ENCODE data around the gene MICAL3. TPM values are rescaled to one million over a fixed set of nuclear protein-coding genes. Genes with fewer than 3 reads are reported as not detected.

MICAL3 gene
- polyA plus RNA-seq, 3 donors = 0.23 to 0.84 TPM; not detected in 1

DNA sequence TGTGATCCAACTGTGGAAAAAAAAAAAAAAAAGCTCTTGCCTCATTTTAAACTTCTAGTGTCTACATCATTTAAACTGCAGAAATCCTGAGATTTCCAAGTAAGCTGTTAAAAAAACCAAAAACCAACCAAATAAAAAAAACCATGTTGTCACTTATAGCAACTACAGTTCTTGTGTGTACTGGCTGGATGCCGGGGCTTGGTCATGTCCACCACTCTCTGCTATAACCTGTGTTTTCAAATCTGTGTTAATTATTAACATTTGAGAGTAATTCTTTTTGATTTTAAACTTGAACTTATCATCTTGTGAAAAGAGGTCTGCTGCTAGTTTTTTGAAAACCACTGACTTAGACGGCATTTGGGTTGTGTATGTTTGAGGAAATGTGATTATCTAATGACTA, 217.9 kb downstream of the MICAL3 start:
- peaks cover 0 to 2% (median 0%) of the 10 kb centered on the region in 7 donors for H3K9me3 Mint-ChIP-seq
- no peak overlapping the region for H3K27ac Mint-ChIP-seq

DNA sequence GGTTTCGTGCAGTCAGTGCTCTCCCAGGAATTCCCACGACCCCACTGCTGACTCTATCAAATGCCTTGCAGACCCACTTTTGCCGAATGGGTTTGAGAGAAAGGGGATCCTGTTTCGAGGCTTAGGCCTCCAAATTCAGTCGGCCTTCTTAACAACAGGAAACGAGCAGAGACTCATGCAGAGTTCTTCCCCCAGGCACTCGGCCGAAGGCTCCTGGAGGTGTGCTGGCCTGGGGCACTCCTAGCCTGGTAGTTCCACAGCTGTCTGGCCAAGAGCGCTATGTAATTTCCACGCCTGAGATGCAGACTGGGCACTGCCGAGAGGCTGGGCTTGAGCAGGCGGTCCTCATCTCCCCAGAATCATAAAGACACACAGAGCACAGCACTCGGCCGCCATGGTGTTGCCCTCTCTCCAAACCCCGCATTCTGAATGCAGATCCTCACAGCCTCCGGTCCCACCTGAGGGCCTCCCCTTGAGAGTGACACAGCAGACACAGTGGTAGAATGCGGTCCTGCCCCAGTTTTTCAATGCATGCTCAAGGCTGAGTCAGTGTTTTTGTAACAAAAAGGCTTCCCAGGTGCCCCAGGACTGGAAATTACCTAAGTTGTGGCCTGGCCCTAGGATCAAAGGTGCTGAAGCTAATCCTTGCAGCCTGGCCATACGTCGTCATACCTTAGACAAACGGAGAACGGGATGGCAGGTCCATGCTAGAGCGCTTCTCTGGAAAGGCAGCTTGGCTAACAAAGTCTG, 219.9 kb downstream of the MICAL3 start:
- TF ChIP-seq, protein P1, sequence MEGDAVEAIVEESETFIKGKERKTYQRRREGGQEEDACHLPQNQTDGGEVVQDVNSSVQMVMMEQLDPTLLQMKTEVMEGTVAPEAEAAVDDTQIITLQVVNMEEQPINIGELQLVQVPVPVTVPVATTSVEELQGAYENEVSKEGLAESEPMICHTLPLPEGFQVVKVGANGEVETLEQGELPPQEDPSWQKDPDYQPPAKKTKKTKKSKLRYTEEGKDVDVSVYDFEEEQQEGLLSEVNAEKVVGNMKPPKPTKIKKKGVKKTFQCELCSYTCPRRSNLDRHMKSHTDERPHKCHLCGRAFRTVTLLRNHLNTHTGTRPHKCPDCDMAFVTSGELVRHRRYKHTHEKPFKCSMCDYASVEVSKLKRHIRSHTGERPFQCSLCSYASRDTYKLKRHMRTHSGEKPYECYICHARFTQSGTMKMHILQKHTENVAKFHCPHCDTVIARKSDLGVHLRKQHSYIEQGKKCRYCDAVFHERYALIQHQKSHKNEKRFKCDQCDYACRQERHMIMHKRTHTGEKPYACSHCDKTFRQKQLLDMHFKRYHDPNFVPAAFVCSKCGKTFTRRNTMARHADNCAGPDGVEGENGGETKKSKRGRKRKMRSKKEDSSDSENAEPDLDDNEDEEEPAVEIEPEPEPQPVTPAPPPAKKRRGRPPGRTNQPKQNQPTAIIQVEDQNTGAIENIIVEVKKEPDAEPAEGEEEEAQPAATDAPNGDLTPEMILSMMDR (IDR thresholded peaks at IDR 0.05) = no peak
- intact Hi-C loops (cut with micrococcal nuclease) = no loop called here
- H3K4me2 ChIP-seq (replicated peaks; ENCODE audit: extremely low read depth, low read length, poor library complexity, severe bottlenecking) = no peak overlapping the region
- no peaks in the 10 kb centered on the region for H3K36me3 Mint-ChIP-seq
- peaks cover 5 to 7% of the 10 kb centered on the region in 2 donors for H3K4me1 ChIP-seq (ENCODE audit: control insufficient read depth in 1 of 2, insufficient read depth in 2 of 2, low read length in 2 of 2)
- WGBS (ENCODE audit: insufficient coverage) = 95% methylated on average over 22 of the region's 22 CpGs
- H2AFZ ChIP-seq (ENCODE audit: insufficient read depth, low read depth, low read length, poor library complexity, severe bottlenecking) = no peak overlapping the region
- no peak overlapping the region for H3K27ac ChIP-seq (ENCODE audit: low read depth in 1 of 2, low read length in 2 of 2)
- H3K27me3 Mint-ChIP-seq (ENCODE audit: low read depth in 3 of 3) = peaks cover 0 to 3% (median 1%) of the 10 kb centered on the region in 3 donors
- no peak overlapping the region for H3K4me3 ChIP-seq (replicated peaks in 1 of 3; ENCODE audit: low read depth in 2 of 3, low read length in 3 of 3)
- no peaks in the 10 kb centered on the region for H3K27me3 ChIP-seq (ENCODE audit: control insufficient read depth in 2 of 2, insufficient read depth in 2 of 2, low read length in 2 of 2)
- no peak overlapping the region for H3K4me3 Mint-ChIP-seq
- no peak overlapping the region for H3K27ac Mint-ChIP-seq
- peaks cover 0 to 2% (median 0%) of the 10 kb centered on the region in 7 donors for H3K9me3 Mint-ChIP-seq
- H4K20me1 ChIP-seq (ENCODE audit: insufficient read depth, low read length) = no peaks in the 10 kb centered on the region
- H3K9ac ChIP-seq (ENCODE audit: insufficient read depth, low read length, poor library complexity, severe bottlenecking) = no peak overlapping the region
- H3K36me3 ChIP-seq (replicated peaks in 1 of 2; ENCODE audit: control insufficient read depth in 1 of 2, insufficient read depth in 2 of 2, low read length in 2 of 2) = no peaks in the 10 kb centered on the region
- H3K4me1 Mint-ChIP-seq = peaks cover 14% of the 10 kb centered on the region
- no peaks in the 10 kb centered on the region for H3K9me3 ChIP-seq (replicated peaks in 1 of 2; ENCODE audit: control insufficient read depth in 1 of 2, insufficient read depth in 1 of 2, low read length in 2 of 2)
- no peak for DNase-seq
- H3K79me2 ChIP-seq (ENCODE audit: insufficient read depth, low read length) = no peaks in the 10 kb centered on the region

More for the DNA sequence above, 217.9 kb downstream of the MICAL3 start:
- no peaks in the 10 kb centered on the region for H3K36me3 ChIP-seq (replicated peaks in 1 of 2; ENCODE audit: control insufficient read depth in 1 of 2, insufficient read depth in 2 of 2, low read length in 2 of 2)
- H3K27ac ChIP-seq (ENCODE audit: low read depth in 1 of 2, low read length in 2 of 2) = no peak overlapping the region
- no peaks in the 10 kb centered on the region for H3K4me1 ChIP-seq (ENCODE audit: control insufficient read depth in 1 of 2, insufficient read depth in 2 of 2, low read length in 2 of 2)
- H3K4me3 ChIP-seq (replicated peaks in 1 of 3; ENCODE audit: low read depth in 2 of 3, low read length in 3 of 3) = no peak overlapping the region
- H2AFZ ChIP-seq (ENCODE audit: insufficient read depth, low read depth, low read length, poor library complexity, severe bottlenecking) = no peak overlapping the region
- no peaks in the 10 kb centered on the region for H3K27me3 ChIP-seq (ENCODE audit: control insufficient read depth in 2 of 2, insufficient read depth in 2 of 2, low read length in 2 of 2)
- intact Hi-C loops (cut with micrococcal nuclease) = no loop called here
- no peak for DNase-seq
- Mint-ChIP-seq H3K36me3 (no peaks in the 10 kb centered on the region), H3K4me3 (no peak overlapping the region), H3K27me3 (ENCODE audit: low read depth in 3 of 3) (peaks cover 0 to 1% (median 1%) of the 10 kb centered on the region in 3 donors), H3K4me1 (no peaks in the 10 kb centered on the region)
- H3K9me3 ChIP-seq (replicated peaks in 1 of 2; ENCODE audit: control insufficient read depth in 1 of 2, insufficient read depth in 1 of 2, low read length in 2 of 2) = no peaks in the 10 kb centered on the region
- 33% methylated on average over 1 of the region's 2 CpGs for WGBS (ENCODE audit: insufficient coverage)
- no peak overlapping the region for H3K4me2 ChIP-seq (replicated peaks; ENCODE audit: extremely low read depth, low read length, poor library complexity, severe bottlenecking)
- H3K9ac ChIP-seq (ENCODE audit: insufficient read depth, low read length, poor library complexity, severe bottlenecking) = no peak overlapping the region
- no peaks in the 10 kb centered on the region for H3K79me2 ChIP-seq (ENCODE audit: insufficient read depth, low read length)
- no peaks in the 10 kb centered on the region for H4K20me1 ChIP-seq (ENCODE audit: insufficient read depth, low read length)
- TF ChIP-seq, protein P1 (IDR thresholded peaks at IDR 0.05) = no peak

Measured in CD14-positive monocyte (primary cell).